IPS DF 6.9 (cell line): ENCODE results near the gene WDR20.

Experiments
- DNase-seq: peaks from one replicate; pipeline ENCODE4 v3.0.0-alpha.2; 2013; ENCODE audit warnings: low read depth, low spot score
- H3K27ac ChIP-seq: one replicate; pipeline ENCODE4 v1.5.1; 2013; ENCODE audit warnings: low read length, control low read depth
- H3K27me3 ChIP-seq: 2 replicates; pipeline ENCODE4 v1.6.1; 2013; ENCODE audit warnings: mild to moderate bottlenecking, low read length; ENCODE audit not compliant: control insufficient read depth, insufficient read depth
- H3K36me3 ChIP-seq: 2 replicates; pipeline ENCODE4 v1.6.1; 2013; ENCODE audit warnings: low read length; ENCODE audit not compliant: control insufficient read depth, insufficient read depth
- H3K4me1 ChIP-seq: 2 replicates; pipeline ENCODE4 v1.6.1; 2013; ENCODE audit warnings: low read length; ENCODE audit not compliant: control insufficient read depth, insufficient read depth
- H3K4me3 ChIP-seq: 2 replicates; pipeline ENCODE4 v1.5.1; 2013; ENCODE audit warnings: mild to moderate bottlenecking, low read length
- H3K9me3 ChIP-seq: 2 replicates; pipeline ENCODE4 v1.6.1; 2013; ENCODE audit warnings: low read length, inconsistent platforms; ENCODE audit not compliant: control insufficient read depth, insufficient read depth
- WGBS: extraction: QIAGEN DNeasy Blood & Tissue Kit; methylation state at CpG from one replicate; pipeline ENCODE4 v1.1.7; 2013; ENCODE audit warnings: mixed read lengths, missing lambda C conversion rate; ENCODE audit not compliant: insufficient read length, insufficient coverage; 5-methylcytosine and 5-hydroxymethylcytosine counted together

Gene WDR20

GRCh38 chr14:102215071-102215470 lies 75.4 kb downstream of the WDR20 start:
- Histone ChIP-seq H3K4me1 (peaks cover 2% of the 10 kb centered on the region), H3K9me3 (no peaks in the 10 kb centered on the region), H3K4me3 (no peak overlapping the region), H3K27me3 (no peaks in the 10 kb centered on the region), H3K27ac (no peak overlapping the region), H3K36me3 (peaks cover 3% of the 10 kb centered on the region; the same call in 1 of the 2 replicates)
- DNase-seq, result no peak
- no CpG with 5 or more reads among the region's 12 CpGs for WGBS

GRCh38 chr14:102215576-102216250 lies 76.0 kb downstream of the WDR20 start:
- Histone ChIP-seq H3K27me3 (no peaks in the 10 kb centered on the region), H3K36me3 (peaks cover 3% of the 10 kb centered on the region; the same call in 1 of the 2 replicates), H3K4me3 (no peak overlapping the region), H3K9me3 (no peaks in the 10 kb centered on the region), H3K27ac (no peak overlapping the region), H3K4me1 (peaks cover under 1% of the 10 kb centered on the region)
- WGBS, result no CpG with 5 or more reads among the region's 20 CpGs
- DNase-seq, result no peak

GRCh38 chr14:102217399-102217798 lies 77.7 kb downstream of the WDR20 start:
- no CpG with 5 or more reads among the region's 10 CpGs for whole genome bisulfite sequencing
- no peak for DNase-seq
- Histone ChIP-seq H3K27ac (no peak overlapping the region), H3K27me3 (no peaks in the 10 kb centered on the region), H3K4me1 (peaks cover 5% of the 10 kb centered on the region), H3K36me3 (peaks cover 3% of the 10 kb centered on the region; the same call in 1 of the 2 replicates), H3K9me3 (no peaks in the 10 kb centered on the region), H3K4me3 (no peak overlapping the region)

- H3K9me3 ChIP-seq, result no peaks in the 10 kb centered on the region
- WGBS, result no CpG with 5 or more reads among the region's 14 CpGs
- H3K36me3 ChIP-seq, result peaks cover 3% of the 10 kb centered on the region; the same call in 1 of the 2 replicates
- H3K27me3 ChIP-seq, result no peaks in the 10 kb centered on the region
- H3K27ac ChIP-seq, result no peak overlapping the region
- H3K4me1 ChIP-seq, result peaks cover 5% of the 10 kb centered on the region
- DNase-seq, result no peak
- no peak overlapping the region for H3K4me3 ChIP-seq
Measured at GRCh38 chr14:102217987-102218421, 78.3 kb downstream of the WDR20 start.

- Histone ChIP-seq H3K4me1 (peaks cover 5% of the 10 kb centered on the region), H3K36me3 (peaks cover 3% of the 10 kb centered on the region; the same call in 1 of the 2 replicates), H3K27ac (no peak overlapping the region), H3K9me3 (no peaks in the 10 kb centered on the region), H3K27me3 (no peaks in the 10 kb centered on the region), H3K4me3 (no peak overlapping the region)
- no peak for DNase-seq
- no CpG with 5 or more reads among the region's 16 CpGs for WGBS
Measured at GRCh38 chr14:102218688-102219087, 79.0 kb downstream of the WDR20 start.

GRCh38 chr14:102219316-102219715 lies 79.6 kb downstream of the WDR20 start:
- H3K27me3 ChIP-seq, result no peaks in the 10 kb centered on the region
- no peak overlapping the region for H3K4me3 ChIP-seq
- H3K27ac ChIP-seq, result no peak overlapping the region
- no CpG with 5 or more reads among the region's 16 CpGs for WGBS
- H3K4me1 ChIP-seq, result peaks cover 5% of the 10 kb centered on the region; the same call in 1 of the 2 replicates
- H3K9me3 ChIP-seq, result no peaks in the 10 kb centered on the region
- DNase-seq, result no peak
- peaks cover 3% of the 10 kb centered on the region; the same call in 1 of the 2 replicates for H3K36me3 ChIP-seq

GRCh38 chr14:102220031-102220430 lies 80.3 kb downstream of the WDR20 start:
- Histone ChIP-seq H3K27ac (no peak overlapping the region), H3K27me3 (no peaks in the 10 kb centered on the region), H3K4me3 (no peak overlapping the region; the same call in 1 of the 2 replicates), H3K4me1 (peaks cover 5% of the 10 kb centered on the region; the same call in 1 of the 2 replicates), H3K36me3 (peaks cover 3% of the 10 kb centered on the region; the same call in 1 of the 2 replicates), H3K9me3 (no peaks in the 10 kb centered on the region)
- no peak for DNase-seq
- no CpG with 5 or more reads among the region's 12 CpGs for WGBS

GRCh38 chr14:102221026-102221425 lies 81.3 kb downstream of the WDR20 start:
- no peak for DNase-seq
- H3K27ac ChIP-seq, result no peak overlapping the region
- H3K9me3 ChIP-seq, result no peaks in the 10 kb centered on the region
- no peak overlapping the region for H3K4me3 ChIP-seq
- H3K36me3 ChIP-seq, result peaks cover 3% of the 10 kb centered on the region; the same call in 1 of the 2 replicates
- H3K4me1 ChIP-seq, result peaks cover 5% of the 10 kb centered on the region; the same call in 1 of the 2 replicates
- no CpG with 5 or more reads among the region's 7 CpGs for WGBS
- H3K27me3 ChIP-seq, result no peaks in the 10 kb centered on the region

GRCh38 chr14:102222009-102222575 lies 82.4 kb downstream of the WDR20 start:
- Histone ChIP-seq H3K27ac (no peak overlapping the region), H3K4me1 (peaks cover 5% of the 10 kb centered on the region; the same call in 1 of the 2 replicates), H3K36me3 (peaks cover 3% of the 10 kb centered on the region; the same call in 1 of the 2 replicates), H3K27me3 (no peaks in the 10 kb centered on the region), H3K4me3 (no peak overlapping the region), H3K9me3 (no peaks in the 10 kb centered on the region)
- WGBS, result no CpG with 5 or more reads among the region's 13 CpGs
- DNase-seq, result no peak

- peaks cover 3% of the 10 kb centered on the region; the same call in 1 of the 2 replicates for H3K36me3 ChIP-seq
- DNase-seq, result no peak
- no peaks in the 10 kb centered on the region for H3K9me3 ChIP-seq
- H3K27me3 ChIP-seq, result no peaks in the 10 kb centered on the region
- no CpG with 5 or more reads among the region's 28 CpGs for WGBS
- no peak overlapping the region for H3K4me3 ChIP-seq
- no peak overlapping the region for H3K27ac ChIP-seq
- peaks cover 5% of the 10 kb centered on the region; the same call in 1 of the 2 replicates for H3K4me1 ChIP-seq
Measured at GRCh38 chr14:102222751-102223150, 83.1 kb downstream of the WDR20 start.
